ENCODE results near the gene OSBPL2.

DNA sequence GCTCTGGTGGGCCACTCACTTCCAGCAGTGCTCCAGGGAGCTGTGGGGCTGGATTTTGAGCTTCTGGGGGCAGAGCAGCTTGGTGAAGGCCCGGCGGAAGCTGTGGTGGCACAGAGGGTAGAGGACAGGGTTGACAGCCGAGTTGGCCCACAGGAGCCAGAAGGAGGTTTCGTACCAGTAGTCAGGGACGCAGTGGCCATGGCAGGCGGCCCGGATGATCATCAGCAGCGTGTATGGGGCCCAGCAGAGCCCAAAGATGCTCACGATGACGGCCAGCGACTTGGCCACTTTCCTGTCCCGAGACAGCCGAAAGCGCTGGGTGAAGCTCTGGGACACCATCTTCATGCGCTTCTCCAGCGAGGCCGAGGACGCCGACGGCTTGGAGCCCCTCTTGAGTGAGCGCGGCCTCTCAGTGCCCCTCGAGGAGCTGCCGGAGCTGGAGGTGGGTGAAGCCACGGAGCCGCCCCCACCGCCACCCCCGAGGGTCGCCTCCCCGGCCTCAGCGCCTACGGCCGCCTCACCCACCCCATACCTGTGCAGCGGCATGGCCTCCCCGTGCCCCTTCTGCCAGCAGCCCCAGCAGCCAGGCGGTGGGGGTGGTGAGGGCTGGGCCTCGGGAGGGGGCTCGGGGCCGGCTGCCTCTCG is 22.2 kb upstream of the OSBPL2 start:
- TF ChIP-seq, protein P1, sequence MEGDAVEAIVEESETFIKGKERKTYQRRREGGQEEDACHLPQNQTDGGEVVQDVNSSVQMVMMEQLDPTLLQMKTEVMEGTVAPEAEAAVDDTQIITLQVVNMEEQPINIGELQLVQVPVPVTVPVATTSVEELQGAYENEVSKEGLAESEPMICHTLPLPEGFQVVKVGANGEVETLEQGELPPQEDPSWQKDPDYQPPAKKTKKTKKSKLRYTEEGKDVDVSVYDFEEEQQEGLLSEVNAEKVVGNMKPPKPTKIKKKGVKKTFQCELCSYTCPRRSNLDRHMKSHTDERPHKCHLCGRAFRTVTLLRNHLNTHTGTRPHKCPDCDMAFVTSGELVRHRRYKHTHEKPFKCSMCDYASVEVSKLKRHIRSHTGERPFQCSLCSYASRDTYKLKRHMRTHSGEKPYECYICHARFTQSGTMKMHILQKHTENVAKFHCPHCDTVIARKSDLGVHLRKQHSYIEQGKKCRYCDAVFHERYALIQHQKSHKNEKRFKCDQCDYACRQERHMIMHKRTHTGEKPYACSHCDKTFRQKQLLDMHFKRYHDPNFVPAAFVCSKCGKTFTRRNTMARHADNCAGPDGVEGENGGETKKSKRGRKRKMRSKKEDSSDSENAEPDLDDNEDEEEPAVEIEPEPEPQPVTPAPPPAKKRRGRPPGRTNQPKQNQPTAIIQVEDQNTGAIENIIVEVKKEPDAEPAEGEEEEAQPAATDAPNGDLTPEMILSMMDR (IDR thresholded peaks at IDR 0.05) = no peak
- TF ChIP-seq POLR2AphosphoS5 (IDR thresholded peaks at IDR 0.05; ENCODE audit: low read depth, low read length) = no peak
- TF ChIP-seq TCF7L2 (IDR thresholded peaks at IDR 0.05; ENCODE audit: low read depth, low read length) = no peak
